ENCODE measurements around the gene FAM151B.
A peak's percentile ranks its signal among the peaks of the same experiment; 100 is the strongest.

Gene FAM151B

DNA sequence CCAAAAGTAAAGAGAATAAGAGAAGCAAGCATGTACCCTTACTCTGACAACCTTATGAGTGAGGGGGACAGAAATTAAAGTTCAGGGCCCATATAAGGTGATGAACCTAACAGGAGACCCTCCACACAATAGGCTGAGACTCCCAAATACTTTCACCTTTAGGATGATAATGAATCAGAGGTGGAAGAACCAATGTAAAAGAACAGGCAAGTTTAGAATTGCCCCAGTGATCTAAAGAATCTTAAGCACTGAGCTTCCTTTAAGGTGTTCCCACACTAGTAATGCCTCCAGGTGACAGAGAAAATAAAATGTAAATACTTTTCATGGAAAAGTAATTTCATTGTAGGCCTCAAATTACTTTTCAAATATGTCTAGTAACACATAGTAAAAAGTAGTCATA is 8.2 kb upstream of the FAM151B start:
- H3K4me2 ChIP-seq (ENCODE audit: low read depth, low read length, poor library complexity, severe bottlenecking), result no peak overlapping the region
- peaks cover 7% of the 10 kb centered on the region; the same call in 1 of the 2 replicates for H3K36me3 ChIP-seq (ENCODE audit: insufficient read depth, low read length)

DNA sequence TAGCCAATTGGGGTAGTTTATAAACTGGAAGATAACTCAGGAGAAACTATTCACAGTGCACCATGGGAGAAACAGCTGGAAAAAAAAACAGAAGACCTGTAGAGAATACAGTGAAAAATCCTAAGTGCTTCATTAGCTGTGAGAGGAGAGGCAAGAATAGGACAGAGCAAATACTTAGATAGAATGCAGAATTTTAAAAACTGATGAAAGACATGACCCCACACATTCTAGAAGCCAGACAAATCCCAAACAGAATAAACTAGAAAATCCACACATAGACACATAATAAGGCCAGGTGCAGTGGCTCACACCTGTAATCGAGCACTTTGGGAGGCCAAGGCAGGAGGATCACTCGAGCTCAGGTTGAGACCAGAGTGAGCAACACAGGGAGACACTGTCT is 7.5 kb upstream of the FAM151B start:
- H3K9ac ChIP-seq (ENCODE audit: low read depth, low read length, poor library complexity, severe bottlenecking), result no peak overlapping the region
- H3K4me1 ChIP-seq (ENCODE audit: insufficient read depth, low read length, poor library complexity, severe bottlenecking), result no peaks in the 10 kb centered on the region
- no peaks in the 10 kb centered on the region for H3K27me3 ChIP-seq (ENCODE audit: insufficient read depth, low read length, poor library complexity, severe bottlenecking)
- no peaks in the 10 kb centered on the region for H4K20me1 ChIP-seq (ENCODE audit: insufficient read depth, low read length, poor library complexity, severe bottlenecking)
- H3F3A ChIP-seq (ENCODE audit: low read depth), result no peaks in the 10 kb centered on the region
- no peak overlapping the region for H3K4me3 ChIP-seq (ENCODE audit: low read length, poor library complexity, severe bottlenecking)
- H3K9me2 ChIP-seq (replicated peaks; ENCODE audit: low read depth, low read length), result no peaks in the 10 kb centered on the region
- TF ChIP-seq EZH2phosphoT487 (IDR thresholded peaks at IDR 0.05; ENCODE audit: borderline replicate concordance), result no peak
- TF ChIP-seq, protein P1, sequence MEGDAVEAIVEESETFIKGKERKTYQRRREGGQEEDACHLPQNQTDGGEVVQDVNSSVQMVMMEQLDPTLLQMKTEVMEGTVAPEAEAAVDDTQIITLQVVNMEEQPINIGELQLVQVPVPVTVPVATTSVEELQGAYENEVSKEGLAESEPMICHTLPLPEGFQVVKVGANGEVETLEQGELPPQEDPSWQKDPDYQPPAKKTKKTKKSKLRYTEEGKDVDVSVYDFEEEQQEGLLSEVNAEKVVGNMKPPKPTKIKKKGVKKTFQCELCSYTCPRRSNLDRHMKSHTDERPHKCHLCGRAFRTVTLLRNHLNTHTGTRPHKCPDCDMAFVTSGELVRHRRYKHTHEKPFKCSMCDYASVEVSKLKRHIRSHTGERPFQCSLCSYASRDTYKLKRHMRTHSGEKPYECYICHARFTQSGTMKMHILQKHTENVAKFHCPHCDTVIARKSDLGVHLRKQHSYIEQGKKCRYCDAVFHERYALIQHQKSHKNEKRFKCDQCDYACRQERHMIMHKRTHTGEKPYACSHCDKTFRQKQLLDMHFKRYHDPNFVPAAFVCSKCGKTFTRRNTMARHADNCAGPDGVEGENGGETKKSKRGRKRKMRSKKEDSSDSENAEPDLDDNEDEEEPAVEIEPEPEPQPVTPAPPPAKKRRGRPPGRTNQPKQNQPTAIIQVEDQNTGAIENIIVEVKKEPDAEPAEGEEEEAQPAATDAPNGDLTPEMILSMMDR (conservative IDR thresholded peaks at IDR 0.05; ENCODE audit: low read length), result no peak
- no peak overlapping the region for H2AFZ ChIP-seq (ENCODE audit: low read length)
- H3K79me2 ChIP-seq (ENCODE audit: insufficient read depth, low read length), result no peaks in the 10 kb centered on the region
- H3K4me2 ChIP-seq (ENCODE audit: low read depth, low read length, poor library complexity, severe bottlenecking), result no peak overlapping the region
- peaks cover 1% of the 10 kb centered on the region; the same call in 1 of the 2 replicates for H3K36me3 ChIP-seq (ENCODE audit: insufficient read depth, low read length)
- H3K9me3 ChIP-seq (ENCODE audit: insufficient read depth, low read depth, low read length), result no peaks in the 10 kb centered on the region

More for the DNA sequence above, 8.2 kb upstream of the FAM151B start:
- H2AFZ ChIP-seq (ENCODE audit: low read length), result no peak overlapping the region
- H3K79me2 ChIP-seq (ENCODE audit: insufficient read depth, low read length), result no peaks in the 10 kb centered on the region
- H4K20me1 ChIP-seq (ENCODE audit: insufficient read depth, low read length, poor library complexity, severe bottlenecking), result no peaks in the 10 kb centered on the region
- no peak overlapping the region for H3K9ac ChIP-seq (ENCODE audit: low read depth, low read length, poor library complexity, severe bottlenecking)
- no peaks in the 10 kb centered on the region for H3K27me3 ChIP-seq (ENCODE audit: insufficient read depth, low read length, poor library complexity, severe bottlenecking)
- no peaks in the 10 kb centered on the region for H3K9me2 ChIP-seq (replicated peaks; ENCODE audit: low read depth, low read length)
- H3K4me1 ChIP-seq (ENCODE audit: insufficient read depth, low read length, poor library complexity, severe bottlenecking), result no peaks in the 10 kb centered on the region
- no peak overlapping the region for H3K4me3 ChIP-seq (ENCODE audit: low read length, poor library complexity, severe bottlenecking)
- H3F3A ChIP-seq (ENCODE audit: low read depth), result no peaks in the 10 kb centered on the region
- H3K9me3 ChIP-seq (ENCODE audit: insufficient read depth, low read depth, low read length), result no peaks in the 10 kb centered on the region
- TF ChIP-seq, protein P1 (conservative IDR thresholded peaks at IDR 0.05; ENCODE audit: low read length), result no peak
- TF ChIP-seq EZH2phosphoT487 (IDR thresholded peaks at IDR 0.05; ENCODE audit: borderline replicate concordance), result no peak

DNA sequence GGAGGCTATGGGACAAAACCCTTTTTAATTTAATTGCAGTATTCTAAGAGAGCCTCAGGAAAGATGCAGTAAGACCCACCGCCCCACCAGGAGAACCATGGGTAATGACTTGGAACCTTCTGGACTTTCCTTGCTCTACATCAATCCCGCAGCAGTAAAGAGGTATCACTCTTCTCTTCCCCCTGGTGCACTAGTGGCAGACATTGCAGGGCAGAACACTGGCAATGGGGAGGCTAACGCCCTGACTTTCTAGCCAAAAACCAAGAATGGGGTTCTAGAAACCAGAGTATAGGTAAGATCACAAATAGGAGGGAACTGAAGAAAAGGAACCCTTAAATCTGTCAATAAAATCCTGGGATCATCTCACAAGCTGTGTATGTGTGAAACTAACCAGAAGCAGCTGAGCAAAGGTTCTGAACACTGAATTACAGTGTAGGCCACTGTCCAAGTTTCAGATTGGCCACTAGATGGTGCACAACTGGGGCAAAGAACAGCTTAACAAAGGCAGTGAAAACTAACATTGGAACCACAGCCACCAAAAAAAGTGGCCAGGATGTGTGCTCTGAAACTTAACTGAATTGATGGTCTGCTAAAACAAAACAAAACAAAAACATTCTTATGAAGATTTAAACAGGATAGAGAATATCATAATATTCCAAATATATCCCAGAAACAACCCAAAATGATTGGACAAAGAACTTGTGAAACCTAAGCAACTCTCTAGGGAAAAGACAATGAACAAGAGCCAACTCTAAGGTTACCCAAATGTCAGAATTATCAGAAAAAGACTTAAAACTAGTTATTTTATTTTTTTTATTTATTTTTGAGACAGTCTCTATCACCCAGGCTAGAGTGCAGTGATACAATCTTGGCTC is 6.6 kb upstream of the FAM151B start:
- Histone ChIP-seq H3K27me3 (ENCODE audit: insufficient read depth, low read length, poor library complexity, severe bottlenecking) (no peaks in the 10 kb centered on the region), H3K4me2 (ENCODE audit: low read depth, low read length, poor library complexity, severe bottlenecking) (no peak overlapping the region), H2AFZ (ENCODE audit: low read length) (no peak overlapping the region), H3F3A (ENCODE audit: low read depth) (no peaks in the 10 kb centered on the region), H3K9me3 (ENCODE audit: insufficient read depth, low read depth, low read length) (no peaks in the 10 kb centered on the region), H3K9me2 (replicated peaks; ENCODE audit: low read depth, low read length) (no peaks in the 10 kb centered on the region), H3K4me3 (ENCODE audit: low read length, poor library complexity, severe bottlenecking) (no peak overlapping the region), H3K9ac (ENCODE audit: low read depth, low read length, poor library complexity, severe bottlenecking) (no peak overlapping the region), H3K4me1 (ENCODE audit: insufficient read depth, low read length, poor library complexity, severe bottlenecking) (no peaks in the 10 kb centered on the region), H3K36me3 (ENCODE audit: insufficient read depth, low read length) (no peaks in the 10 kb centered on the region), H3K79me2 (ENCODE audit: insufficient read depth, low read length) (no peaks in the 10 kb centered on the region), H4K20me1 (ENCODE audit: insufficient read depth, low read length, poor library complexity, severe bottlenecking) (no peaks in the 10 kb centered on the region)
- TF ChIP-seq EZH2phosphoT487 (IDR thresholded peaks at IDR 0.05; ENCODE audit: borderline replicate concordance), result no peak
- TF ChIP-seq, protein P1 (conservative IDR thresholded peaks at IDR 0.05; ENCODE audit: low read length), result peak; percentile 92
